GM18526 (cell line): ENCODE data around the gene CYP3A5.

Experiments used
- POLR2A ChIP-seq: IDR thresholded peaks from 3 replicates; pipeline ENCODE4 v1.6.1; 2011; ENCODE audit not compliant: insufficient read length; ENCODE audit errors: extremely low read depth

The CYP3A5 gene

DNA sequence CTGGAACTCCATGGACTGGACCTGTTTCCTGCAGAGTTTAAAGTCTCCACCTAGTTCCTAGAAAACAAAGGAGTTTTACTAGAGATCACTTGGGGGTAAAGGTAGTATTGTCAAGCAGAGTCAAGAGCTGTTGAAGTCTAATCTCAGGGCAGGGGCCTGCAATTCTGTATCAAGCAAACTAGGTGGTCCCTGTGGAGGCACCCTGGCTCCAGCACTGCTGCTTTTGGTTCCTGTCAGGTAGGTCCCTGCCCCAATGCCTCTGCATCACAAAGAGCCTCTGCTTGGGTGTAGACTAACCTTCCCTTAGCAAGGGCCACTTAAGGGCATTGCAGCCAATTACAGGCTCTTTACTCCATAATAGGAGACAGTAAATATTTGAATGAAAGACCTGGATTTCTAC is 40.5 kb downstream of the CYP3A5 start:
- TF ChIP-seq POLR2A: no peak

DNA sequence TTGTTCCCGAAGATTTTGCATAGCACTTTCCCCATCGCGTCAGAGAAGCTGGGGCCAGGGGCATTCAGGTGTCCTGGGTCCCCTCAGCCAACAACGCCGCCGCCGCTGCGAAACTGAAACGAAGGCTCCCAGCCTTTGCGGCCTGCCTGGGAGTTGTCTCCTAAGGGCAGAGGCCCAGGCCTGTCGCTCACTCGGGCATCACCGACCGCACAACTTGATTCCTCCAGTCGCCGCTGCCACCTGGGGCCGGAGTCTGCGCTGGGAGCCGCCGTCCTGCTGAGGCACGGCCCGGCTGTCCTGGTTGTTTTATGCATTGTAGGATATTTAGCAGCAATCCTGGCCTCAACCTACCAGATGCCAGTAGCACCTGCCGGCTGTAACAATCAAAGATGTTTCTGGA is 41.1 kb downstream of the CYP3A5 start:
- no peak for TF ChIP-seq POLR2A

DNA sequence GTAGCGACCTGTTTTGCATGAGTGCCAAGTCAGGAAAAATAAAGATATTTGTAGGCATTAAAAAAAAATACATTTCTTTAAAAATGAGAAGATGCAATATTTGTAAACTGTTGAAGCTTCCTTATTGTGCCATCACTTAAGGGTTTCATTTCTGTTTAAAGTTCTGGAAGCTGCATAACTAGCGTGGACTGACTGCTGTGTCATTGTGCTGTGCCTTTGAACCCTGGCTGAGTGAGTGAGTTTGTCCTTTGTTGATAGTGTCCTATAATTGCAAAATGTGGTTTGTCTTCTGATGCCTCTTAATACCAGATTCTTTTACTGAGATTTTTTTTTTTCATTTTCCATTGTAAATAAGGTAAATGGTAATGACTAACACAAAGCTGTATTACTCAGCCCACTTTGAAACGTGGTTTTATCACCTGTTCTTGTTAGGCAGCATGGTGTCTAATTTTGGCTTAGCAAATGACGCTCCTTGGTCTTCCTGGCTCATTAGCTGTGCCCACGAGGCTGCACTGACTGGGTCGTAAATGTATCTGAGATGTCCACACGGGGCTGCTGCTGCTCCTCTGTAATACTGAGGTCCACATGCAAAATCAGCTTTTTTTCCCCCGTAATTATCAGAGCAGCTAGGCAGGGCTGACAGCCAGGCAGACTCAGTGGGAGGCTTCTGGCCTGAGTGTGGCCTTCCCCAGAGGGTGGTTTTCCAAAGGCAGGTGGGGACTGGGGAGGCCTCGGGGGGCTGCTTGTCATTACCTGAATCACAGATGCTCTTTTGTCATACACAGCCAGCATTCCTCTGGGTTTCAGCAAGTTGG is 48.3 kb downstream of the CYP3A5 start:
- TF ChIP-seq POLR2A: no peak

DNA sequence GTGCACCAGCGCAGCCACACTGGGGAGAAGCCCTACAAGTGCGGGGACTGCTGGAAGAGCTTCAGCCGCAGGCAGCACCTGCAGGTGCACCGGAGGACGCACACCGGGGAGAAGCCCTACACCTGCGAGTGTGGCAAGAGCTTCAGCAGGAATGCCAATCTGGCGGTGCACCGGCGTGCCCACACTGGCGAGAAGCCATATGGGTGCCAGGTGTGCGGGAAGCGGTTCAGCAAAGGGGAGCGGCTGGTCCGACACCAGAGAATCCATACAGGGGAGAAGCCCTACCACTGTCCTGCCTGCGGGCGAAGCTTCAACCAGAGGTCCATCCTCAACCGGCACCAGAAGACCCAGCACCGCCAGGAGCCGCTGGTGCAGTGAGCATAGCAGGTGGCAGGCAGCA is 50.2 kb downstream of the CYP3A5 start:
- TF ChIP-seq POLR2A: no peak

DNA sequence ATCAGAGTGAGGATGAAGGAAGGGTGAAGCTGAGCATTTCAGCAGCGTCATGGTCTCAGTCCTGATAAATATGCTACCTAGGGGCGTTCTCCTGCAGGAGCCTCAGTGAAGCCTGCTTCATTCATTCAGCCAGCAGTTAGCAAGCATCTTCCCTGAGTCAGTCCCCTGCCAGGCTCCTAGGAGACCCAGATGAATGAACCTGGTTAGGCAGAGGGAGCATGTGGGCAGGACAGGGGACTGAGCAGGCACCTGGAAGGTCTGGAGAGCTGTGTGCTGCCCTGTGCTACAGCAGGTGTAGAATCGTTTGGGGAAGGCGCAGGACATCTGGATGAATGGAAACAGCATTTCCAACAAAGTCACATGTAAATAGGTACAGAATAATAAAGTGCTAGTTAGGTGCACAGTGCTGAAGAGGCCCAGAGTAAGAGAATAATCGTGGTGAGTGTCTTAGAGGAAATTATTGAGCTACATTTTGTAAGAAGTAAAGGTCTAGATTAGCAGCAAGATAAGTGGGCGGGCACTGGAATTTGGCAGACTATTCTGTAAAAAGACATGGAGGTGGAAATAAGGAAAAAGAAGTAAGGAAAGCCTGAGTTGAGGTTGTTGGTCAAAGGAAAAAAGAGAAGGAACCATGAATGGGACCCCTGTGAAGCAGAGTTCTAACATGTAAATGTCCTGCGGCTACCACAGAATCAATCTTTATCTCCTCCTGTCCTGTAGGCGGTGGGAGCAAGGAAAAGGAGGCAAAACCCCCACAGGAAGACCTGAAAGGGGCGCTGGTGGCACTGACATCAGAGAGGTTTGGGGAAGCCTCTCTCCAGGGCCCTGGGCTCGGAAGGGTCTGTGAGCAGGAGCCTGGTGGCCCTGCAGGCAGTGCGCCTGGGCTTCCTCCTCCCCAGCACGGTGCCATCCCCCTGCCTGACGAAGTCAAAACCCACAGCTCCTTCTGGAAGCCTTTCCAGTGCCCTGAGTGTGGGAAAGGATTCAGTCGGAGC is 51.0 kb downstream of the CYP3A5 start:
- TF ChIP-seq POLR2A: no peak

DNA sequence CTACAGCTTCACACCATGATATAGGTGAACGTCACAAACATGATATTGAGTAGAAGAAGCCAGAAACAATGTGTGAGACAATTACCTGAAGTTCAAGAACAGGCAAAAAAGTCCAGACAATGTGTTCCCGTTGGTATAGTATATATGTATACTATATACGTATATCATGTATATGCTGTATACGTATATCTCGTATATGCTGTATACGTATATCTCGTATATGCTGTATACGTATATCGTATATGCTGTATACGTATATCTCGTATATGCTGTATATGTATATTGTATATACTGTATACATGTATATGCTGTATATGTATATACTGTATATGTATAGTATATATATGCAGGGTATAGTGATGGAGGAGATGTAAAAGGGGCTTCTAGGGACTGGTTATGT is 52.3 kb downstream of the CYP3A5 start:
- no peak for TF ChIP-seq POLR2A

DNA sequence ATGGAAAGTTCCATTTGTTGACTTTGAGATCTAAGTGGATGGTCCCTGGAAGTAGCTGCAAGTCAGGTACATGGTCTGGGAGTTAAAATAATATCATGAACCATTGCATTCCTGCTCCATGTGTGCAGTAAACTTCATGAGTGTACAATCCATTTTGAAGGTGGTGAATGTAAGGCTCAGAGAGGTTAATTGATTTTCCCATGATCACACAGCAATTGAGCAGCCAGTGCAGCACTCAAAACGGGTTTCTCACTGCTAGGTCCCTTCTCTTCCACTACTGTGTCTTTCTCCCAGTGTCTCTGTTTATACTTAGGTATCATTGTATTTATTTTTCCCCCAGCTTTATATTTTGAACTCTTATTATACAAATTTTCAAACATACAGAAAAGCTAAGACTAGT is 53.1 kb downstream of the CYP3A5 start:
- no peak for TF ChIP-seq POLR2A

DNA sequence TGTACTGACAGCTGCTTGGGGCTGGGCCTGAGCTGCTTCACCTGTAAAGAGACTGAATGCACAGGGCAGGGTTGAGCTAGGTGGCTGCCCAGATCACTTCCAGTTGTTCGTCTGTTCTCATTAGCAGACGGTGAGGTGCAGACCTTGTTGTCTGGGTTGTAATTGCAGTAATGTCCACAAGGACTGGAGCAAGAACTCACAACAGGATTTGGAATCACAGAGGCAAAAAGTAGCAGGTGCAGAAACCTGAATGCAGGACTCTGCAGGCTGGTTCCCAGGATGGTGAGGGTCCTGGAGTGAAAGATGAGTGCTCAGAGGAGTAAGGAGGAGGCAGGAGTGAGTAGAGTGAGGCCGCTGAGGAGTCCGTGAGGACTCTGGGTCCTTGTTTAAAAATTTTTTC is 53.8 kb downstream of the CYP3A5 start:
- no peak for TF ChIP-seq POLR2A

DNA sequence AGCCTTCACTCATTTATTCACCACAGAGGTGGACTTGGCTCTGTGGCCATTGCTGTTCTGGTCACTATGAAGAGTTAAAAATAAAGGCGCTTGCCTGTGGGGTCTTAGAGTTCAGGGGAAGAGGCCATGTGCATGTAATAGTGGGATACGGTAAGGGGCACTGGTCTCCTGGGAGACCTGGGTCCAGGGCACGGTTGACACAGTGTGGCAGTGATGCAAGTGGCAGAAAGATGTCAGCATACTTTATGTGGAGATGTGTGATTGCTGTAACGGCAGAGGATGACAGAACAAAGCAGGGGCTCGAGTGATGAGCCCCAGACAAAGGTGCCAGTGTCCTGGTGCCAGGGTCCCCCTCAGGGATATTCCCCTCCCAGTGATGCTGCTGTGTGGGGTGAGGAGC is 54.5 kb downstream of the CYP3A5 start:
- TF ChIP-seq POLR2A: no peak

DNA sequence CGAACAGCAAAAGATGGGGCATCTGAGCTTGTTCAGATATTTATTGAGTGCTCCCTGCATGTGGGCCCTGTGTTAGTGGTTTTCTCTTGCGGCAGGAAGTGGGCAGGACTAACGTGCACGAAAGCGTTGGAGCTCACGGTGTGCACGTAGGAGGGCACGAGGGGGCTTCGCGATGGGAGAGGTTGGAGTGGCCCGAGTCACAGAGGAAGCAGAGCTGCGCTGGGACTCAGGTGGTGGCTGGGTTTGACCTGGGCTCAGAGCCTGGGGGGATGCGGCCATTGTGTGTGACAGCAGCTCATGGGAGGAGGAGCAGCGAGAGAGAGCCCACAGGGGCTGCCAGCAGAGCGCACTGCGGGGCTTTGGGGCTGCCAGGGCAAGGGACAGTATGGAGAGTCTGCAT is 55.3 kb downstream of the CYP3A5 start:
- TF ChIP-seq POLR2A: no peak

DNA sequence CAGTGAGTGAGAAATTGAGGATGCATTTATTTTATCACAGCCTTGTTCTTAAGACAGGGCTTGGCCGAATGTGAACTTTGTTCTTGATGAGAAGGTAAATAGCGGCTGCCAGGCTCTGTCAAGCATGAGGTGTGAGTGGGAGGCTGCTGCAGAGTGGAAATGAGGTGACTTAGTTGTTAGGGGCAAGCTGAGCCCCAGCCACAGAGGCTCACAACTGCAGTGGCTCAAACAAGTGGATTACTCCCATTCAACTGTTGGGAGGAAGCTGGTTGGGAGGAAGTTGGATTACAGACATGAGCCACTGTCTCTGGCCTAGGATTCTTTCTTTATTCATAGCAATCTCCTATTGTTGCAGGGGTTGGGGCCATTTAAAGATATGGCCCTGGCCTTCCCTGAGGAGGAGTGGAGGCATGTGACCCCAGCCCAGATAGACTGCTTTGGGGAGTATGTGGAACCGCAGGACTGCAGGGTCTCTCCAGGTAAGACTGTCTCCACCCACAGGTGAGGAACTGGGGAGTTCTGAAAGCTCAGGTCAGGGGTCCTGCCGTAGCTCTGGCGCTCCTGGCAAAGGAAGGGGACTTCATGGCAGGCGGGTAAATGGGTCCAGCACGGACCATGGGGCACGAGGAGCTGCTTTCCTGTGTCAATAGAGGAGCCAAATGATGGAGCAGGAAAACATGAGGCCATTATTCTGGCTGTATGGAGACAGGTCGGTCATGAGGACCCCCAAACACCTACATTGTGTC is 55.9 kb downstream of the CYP3A5 start:
- TF ChIP-seq POLR2A: no peak

DNA sequence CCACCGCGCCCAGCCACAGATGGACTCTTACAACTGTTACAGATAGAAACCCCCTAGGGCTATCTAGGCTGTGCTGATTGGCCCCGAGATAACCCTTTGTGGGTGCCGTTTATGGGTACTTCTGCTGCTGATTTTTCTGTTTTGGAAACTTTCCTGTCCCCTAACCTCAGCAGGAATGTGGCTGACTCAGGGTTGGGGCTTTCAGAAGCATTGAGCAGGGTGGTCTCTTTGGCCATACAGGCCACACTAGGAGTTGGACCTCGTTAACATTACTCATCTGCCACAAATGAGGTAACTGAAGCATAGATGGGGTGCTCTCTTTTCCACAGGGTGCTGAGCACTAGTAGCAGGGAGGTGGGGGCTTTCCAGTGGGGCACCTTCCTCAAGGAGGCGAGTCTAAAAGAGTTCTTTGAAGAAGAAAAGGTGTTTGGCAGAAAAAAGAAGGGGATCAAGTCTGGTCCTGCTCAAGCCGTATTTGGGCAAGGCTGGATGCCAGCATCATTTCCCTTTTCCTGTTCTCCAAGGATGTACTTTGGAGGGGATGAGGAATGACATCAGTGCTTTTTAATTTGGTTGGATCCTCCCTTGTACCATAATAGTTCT is 56.6 kb downstream of the CYP3A5 start:
- TF ChIP-seq POLR2A: no peak

DNA sequence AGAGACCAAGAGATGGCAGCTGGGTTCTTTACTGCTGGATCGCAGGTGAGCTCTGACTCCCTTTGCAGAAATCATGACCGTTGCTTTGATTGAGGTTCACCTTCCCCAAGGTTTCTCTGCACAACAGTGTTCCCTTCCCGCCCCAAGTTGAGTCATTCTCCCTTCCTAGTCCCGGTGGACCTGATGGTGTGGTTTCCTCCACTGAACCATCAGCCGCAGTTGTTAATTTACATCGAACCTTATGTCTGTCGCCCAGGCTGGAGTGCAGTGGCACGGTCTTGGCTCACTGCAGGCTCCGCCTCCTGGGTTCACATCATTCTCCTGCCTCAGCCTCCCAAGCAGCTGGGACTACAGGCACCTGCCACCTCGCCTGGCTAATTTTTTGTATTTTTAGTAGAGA is 57.2 kb downstream of the CYP3A5 start:
- no peak for TF ChIP-seq POLR2A

DNA sequence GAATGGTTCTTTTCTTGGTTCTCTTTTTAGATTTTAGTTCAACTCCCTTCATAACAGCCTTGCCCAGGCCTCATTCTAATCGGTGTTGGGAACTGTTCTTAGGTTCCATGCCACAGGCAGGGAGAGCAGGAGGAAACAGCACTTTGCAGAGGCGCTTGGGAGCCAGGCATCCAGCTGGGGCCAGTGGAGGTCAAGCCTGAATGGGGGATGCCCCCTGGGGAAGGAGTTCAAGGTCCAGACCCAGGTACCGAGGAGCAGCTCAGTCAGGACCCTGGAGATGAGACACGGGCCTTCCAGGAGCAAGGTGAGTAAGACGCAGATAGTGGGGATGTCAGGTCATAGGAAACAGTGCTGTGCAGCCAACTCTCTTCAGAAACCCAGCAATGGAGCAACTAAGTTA is 58.5 kb downstream of the CYP3A5 start:
- no peak for TF ChIP-seq POLR2A

DNA sequence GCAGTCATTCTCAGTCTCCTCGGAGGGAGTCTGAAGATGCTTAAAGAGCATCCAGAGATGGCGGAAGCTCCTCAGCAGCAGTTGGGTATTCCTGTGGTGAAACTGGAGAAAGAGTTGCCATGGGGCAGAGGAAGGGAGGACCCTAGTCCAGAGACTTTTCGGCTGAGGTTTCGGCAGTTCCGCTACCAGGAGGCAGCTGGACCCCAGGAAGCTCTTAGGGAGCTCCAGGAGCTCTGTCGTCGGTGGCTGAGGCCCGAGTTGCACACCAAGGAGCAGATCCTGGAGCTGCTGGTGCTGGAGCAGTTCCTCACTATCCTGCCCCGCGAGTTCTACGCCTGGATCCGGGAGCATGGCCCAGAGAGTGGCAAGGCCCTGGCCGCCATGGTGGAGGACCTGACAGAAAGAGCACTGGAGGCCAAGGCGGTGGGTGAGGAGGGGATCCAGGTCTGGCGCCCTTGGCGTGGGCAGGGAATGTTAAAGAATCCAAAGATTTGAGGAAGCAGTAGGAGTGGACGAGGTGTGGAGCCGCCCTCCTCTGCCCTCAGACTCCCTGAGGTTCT is 60.1 kb downstream of the CYP3A5 start:
- no peak for TF ChIP-seq POLR2A
